Heart right ventricle (tissue), 16 donors: ENCODE data around the gene PKN3. TPM values are rescaled to one million over a fixed set of nuclear protein-coding genes. Genes with fewer than 3 reads are reported as not detected.

Experiments used
- ATAC-seq, 8 donors: fragments of 200-7000 bp; cut with Tn5 transposase; one replicate each; pipeline ENCODE4 v1.9.1; 2020; ENCODE audit warnings: mild to moderate bottlenecking in 8 of 8, moderate library complexity in 8 of 8, moderate number of reproducible peaks in 1 of 8
- DNase-seq, 2 donors: peaks; one replicate each; pipeline ENCODE4 v3.0.0-alpha.2; 2020
- H3K27ac ChIP-seq, 10 donors: fragments of 200-600 bp; sonication (generic) in 2 of 10; one replicate each; pipeline versions ENCODE4 v1.5.0 to v1.8.0; 2020 to 2022; ENCODE audit warnings: mild to moderate bottlenecking in 3 of 10
- H3K27me3 ChIP-seq, 7 donors: fragments of 200-600 bp; one replicate each; pipeline ENCODE4 v1.8.0; 2021 to 2022; ENCODE audit warnings: mild to moderate bottlenecking in 2 of 7
- H3K36me3 ChIP-seq, 9 donors: fragments of 200-600 bp; sonication (generic) in 1 of 9; one replicate each; pipeline versions ENCODE4 v1.5.0 to v1.8.0; 2020 to 2022; ENCODE audit warnings: mild to moderate bottlenecking in 2 of 9
- H3K4me1 ChIP-seq, 9 donors: fragments of 200-600 bp; sonication (generic) in 1 of 9; one replicate each; pipeline versions ENCODE4 v1.5.0 to v1.8.0; 2020 to 2022; ENCODE audit warnings: mild to moderate bottlenecking in 4 of 9
- H3K4me3 ChIP-seq, 10 donors: fragments of 200-600 bp; sonication (generic) in 2 of 10; one replicate each; pipeline versions ENCODE4 v1.5.0 to v1.8.0; 2020 to 2022; ENCODE audit warnings: mild to moderate bottlenecking in 7 of 10, moderate library complexity in 2 of 10
- H3K9me3 ChIP-seq, 11 donors: fragments of 200-600 bp in 10 of 11; sonication (generic) in 2 of 11; one replicate each; pipeline versions ENCODE4 v1.5.0 to v1.8.0; 2013 to 2022; ENCODE audit warnings: mild to moderate bottlenecking in 2 of 11, control low read depth in 1 of 11, moderate library complexity in 1 of 11
- CTCF ChIP-seq, 9 donors: fragments of 200-600 bp; sonication (generic) in 2 of 9; IDR thresholded peaks; one replicate each; pipeline versions ENCODE4 v1.5.0 to v1.8.0; 2021 to 2022; ENCODE audit warnings: antibody characterized with exemption in 9 of 9, mild to moderate bottlenecking in 5 of 9, moderate library complexity in 1 of 9
- WGBS, 2 donors: extraction: QIAGEN DNeasy Blood & Tissue Kit; methylation state at CpG; one replicate each; pipeline ENCODE4 v1.1.7; 2013; ENCODE audit warnings: inconsistent platforms in 1 of 2; 5-methylcytosine and 5-hydroxymethylcytosine counted together
- intact Hi-C, 10 donors: fragments of 100-400 bp; cut with DNase I; formaldehyde crosslinking; loops; one replicate each; pipeline versions ENCODE4 v1.11.1 to v1.14.2; 2022
- polyA plus RNA-seq, 2 donors: library from polyadenylated mRNA; stranded (reverse); fragments of 200-250 nt; gene quantifications; one replicate each; pipeline ENCODE4 v1.2.3, GENCODE V29; 2013
- total RNA-seq, 10 donors: library from RNA; stranded (reverse); fragmentation: NEBNext Ultra II Directional in 3 of 10; extraction: Animal tissue kit (Norgen Biotek cat#: 25700) in 3 of 10; gene quantifications; one replicate each; pipeline versions ENCODE4 v1.2.1 to v1.2.4, GENCODE V29; 2021 to 2023
- donor health status: Arrhythmogenic right ventricular cardiomyopathy.
- donor health status: ischemic (EF 13 %, LVEDD 7.1; RV severe dilation, severe dysfunction).
- donor health status: healthy with polysubstance abuse.
- donor health status: DM: no; HTN: yes; CAD: no.
- donor health status: DM: no; HTN: no; CAD: no.
- donor health status: ischemic (EF 25% LVEDD 6.9; RV normal size, moderate dysfunction).
- donor health status: ischemic (EF 25% LVEDD 5.7; RV mildly dilated, moderate dysfunction).
- donor health status: healthy.
- donor health status: DM: yes; HTN: yes; CAD: no.
- donor health status: Ischemic cardiomyopathy.
- donor health status: ischemic (EF 35%, LVEDD 5.7; RV mildly dilated, moderate dysfunction).
- donor health status: nonischemic (EF 11% LVEDD 7.7; RV severe dilation, severe dysfunction).
- donor health status: DM: yes; HTN: yes; CAD: no.
- donor health status: PGD.
- donor health status: ischemic (EF 29% LVEDD 5.4; RV normal size, mild dysfunction).
- donor health status: nonischemic (EF 23%, LVEDD 6.1; RV moderate dilation, normal function).

PKN3 gene
- total and polyA plus RNA-seq, 12 donors: 3.7 to 12.7 (median 5.2) TPM

- H3K27me3 ChIP-seq: no peaks in the 10 kb centered on the region
- ATAC-seq (no peak), DNase-seq (no peak)
- H3K27ac ChIP-seq: no peak overlapping the region
- TF ChIP-seq CTCF (IDR thresholded peaks at IDR 0.05): no peak
- H3K9me3 ChIP-seq: no peaks in the 10 kb centered on the region
- intact Hi-C loops: no loop called here
- H3K36me3 ChIP-seq: peaks cover 0 to 3% (median 0%) of the 10 kb centered on the region in 9 donors
- no peak overlapping the region for H3K4me3 ChIP-seq
- WGBS, 2 donors: 93 to 98% methylated on average over 4 of the region's 4 CpGs
- H3K4me1 ChIP-seq: no peaks in the 10 kb centered on the region
Observed at GRCh38 chr9:128675382-128675781, 26.9 kb upstream of the PKN3 start.

- WGBS, 2 donors: 90% methylated on average over 10 of the region's 10 CpGs
- no peak overlapping the region for H3K27ac ChIP-seq
- H3K4me1 ChIP-seq: peaks cover 0 to 1% (median 0%) of the 10 kb centered on the region in 9 donors
- peaks cover 0 to 3% (median 0%) of the 10 kb centered on the region in 9 donors for H3K36me3 ChIP-seq
- TF ChIP-seq CTCF (IDR thresholded peaks at IDR 0.05): no peak
- no peaks in the 10 kb centered on the region for H3K9me3 ChIP-seq
- no peaks in the 10 kb centered on the region for H3K27me3 ChIP-seq
- no peak overlapping the region for H3K4me3 ChIP-seq
- ATAC-seq (no peak), DNase-seq (no peak)
- intact Hi-C loops: no loop called here
Observed at GRCh38 chr9:128677794-128678193, 24.5 kb upstream of the PKN3 start.

- 10% methylated on average over 21 of the region's 21 CpGs for WGBS, 2 donors
- peak; percentile 32 to 42 for DNase-seq
- Histone ChIP-seq H3K36me3 (no peaks in the 10 kb centered on the region), H3K9me3 (no peaks in the 10 kb centered on the region), H3K4me1 (peaks cover 5 to 52% (median 25%) of the 10 kb centered on the region in 9 donors), H3K4me3 (peak overlapping the region; percentile 47 to 75 (median 58)), H3K27ac (peak overlapping the region; percentile 5 to 96 (median 72)), H3K27me3 (no peaks in the 10 kb centered on the region)
- no peak for TF ChIP-seq CTCF (IDR thresholded peaks at IDR 0.05)
- peak; percentile 27 to 73 (median 60) for ATAC-seq
- intact Hi-C loops: loop anchor here in 4 of 10 donors (5.0 to 10.0 kb wide), 3 partner anchors 49 to 261 kb away; partner anchors contain the start of genes DOLK (in 1 of the 4), NUP188 (in 1 of the 4) and SPTAN1 (in 1 of the 4)
Observed at GRCh38 chr9:128683340-128684064, 18.8 kb upstream of the PKN3 start.

- 3 to 8% methylated on average over 3 of the region's 3 CpGs for WGBS, 2 donors
- Histone ChIP-seq H3K4me3 (peak overlapping the region; percentile 47 to 75 (median 58)), H3K9me3 (no peaks in the 10 kb centered on the region), H3K4me1 (peaks cover 5 to 53% (median 26%) of the 10 kb centered on the region in 9 donors), H3K27me3 (no peaks in the 10 kb centered on the region), H3K36me3 (no peaks in the 10 kb centered on the region), H3K27ac (peak overlapping the region; percentile 5 to 96 (median 72))
- peak in 4 of 8 donors; percentile 2 to 7 (median 6) for ATAC-seq
- DNase-seq: no peak
- no peak for TF ChIP-seq CTCF (IDR thresholded peaks at IDR 0.05)
- intact Hi-C loops: loop anchor here in 4 of 10 donors (5.0 to 10.0 kb wide), 3 partner anchors 49 to 261 kb away; partner anchors contain the start of genes DOLK (in 1 of the 4), NUP188 (in 1 of the 4) and SPTAN1 (in 1 of the 4)
Observed at GRCh38 chr9:128684065-128684324, 18.3 kb upstream of the PKN3 start.
